Esophagus mucosa (tissue), 1 donor: ENCODE data around the gene KCNK3. TPM values are rescaled to one million over a fixed set of nuclear protein-coding genes. Genes with fewer than 3 reads are reported as not detected.

Source experiments
- ATAC-seq: fragments of 200-7000 bp; cut with Tn5 transposase; one replicate; pipeline ENCODE4 v1.9.1; 2020
- total RNA-seq: library from RNA; stranded (reverse); gene quantifications from one replicate; pipeline ENCODE4 v1.2.4, GENCODE V29; 2023
- donor health status: DM: yes; HTN: yes; CAD: no.

Gene KCNK3
- total RNA-seq, 1 donor from 2014 or later, result 0.44 TPM

DNA sequence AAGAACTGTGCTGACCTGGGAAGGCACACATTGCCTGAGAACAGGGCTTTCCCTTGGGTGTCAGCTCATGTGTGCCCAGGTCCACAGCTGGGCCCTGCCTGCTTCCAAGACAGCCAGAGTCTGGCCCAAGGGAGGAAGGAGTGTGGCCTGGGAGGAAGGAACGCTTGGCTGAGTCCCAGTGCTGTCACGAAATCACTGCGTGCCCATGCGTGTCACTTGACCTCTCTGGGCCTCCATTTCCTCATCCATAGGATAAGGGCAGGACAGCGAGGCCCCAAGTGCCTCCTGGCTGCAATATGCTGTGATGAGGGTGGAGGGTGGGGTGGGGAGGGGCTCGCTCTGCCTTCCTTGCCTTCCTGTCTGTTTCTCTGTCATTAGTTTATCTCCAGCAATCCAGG is 642 bp upstream of the KCNK3 start:
- no peak for ATAC-seq

DNA sequence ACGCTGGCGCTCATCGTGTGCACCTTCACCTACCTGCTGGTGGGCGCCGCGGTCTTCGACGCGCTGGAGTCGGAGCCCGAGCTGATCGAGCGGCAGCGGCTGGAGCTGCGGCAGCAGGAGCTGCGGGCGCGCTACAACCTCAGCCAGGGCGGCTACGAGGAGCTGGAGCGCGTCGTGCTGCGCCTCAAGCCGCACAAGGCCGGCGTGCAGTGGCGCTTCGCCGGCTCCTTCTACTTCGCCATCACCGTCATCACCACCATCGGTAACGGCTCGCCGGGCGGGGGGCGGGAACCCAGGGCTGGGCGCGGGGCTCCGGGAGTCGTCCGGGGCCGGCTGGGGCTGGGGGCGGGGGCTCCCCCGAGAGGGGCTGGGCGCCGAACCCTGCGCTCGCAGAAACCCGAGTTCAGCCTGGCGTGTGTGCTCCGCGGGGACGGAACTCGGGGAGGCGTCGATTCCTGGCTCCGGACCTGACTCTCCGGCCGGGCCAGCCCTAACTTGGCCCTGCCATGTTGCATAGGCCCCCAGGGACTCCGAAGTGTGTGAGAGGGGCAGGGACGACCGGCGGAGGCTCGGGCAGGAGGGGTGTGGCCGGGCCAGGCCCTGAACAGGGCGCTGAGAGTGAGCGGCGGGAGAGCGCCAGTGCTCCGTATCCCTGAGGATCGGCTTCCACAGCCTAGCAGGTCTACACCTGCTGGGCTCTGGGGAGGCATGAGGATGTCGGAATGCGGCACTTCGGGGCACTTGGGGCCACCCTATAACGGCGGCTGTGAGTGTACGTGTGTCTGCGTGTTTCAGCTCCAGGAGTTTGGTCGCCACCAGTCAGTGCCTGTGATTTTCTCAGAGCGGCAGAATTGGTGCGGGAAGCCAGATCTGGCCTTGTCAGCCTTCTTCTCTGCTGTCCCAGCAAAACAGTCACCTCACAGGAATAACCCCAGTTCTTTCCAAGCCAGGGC is 651 bp downstream of the KCNK3 start:
- ATAC-seq, result no peak

DNA sequence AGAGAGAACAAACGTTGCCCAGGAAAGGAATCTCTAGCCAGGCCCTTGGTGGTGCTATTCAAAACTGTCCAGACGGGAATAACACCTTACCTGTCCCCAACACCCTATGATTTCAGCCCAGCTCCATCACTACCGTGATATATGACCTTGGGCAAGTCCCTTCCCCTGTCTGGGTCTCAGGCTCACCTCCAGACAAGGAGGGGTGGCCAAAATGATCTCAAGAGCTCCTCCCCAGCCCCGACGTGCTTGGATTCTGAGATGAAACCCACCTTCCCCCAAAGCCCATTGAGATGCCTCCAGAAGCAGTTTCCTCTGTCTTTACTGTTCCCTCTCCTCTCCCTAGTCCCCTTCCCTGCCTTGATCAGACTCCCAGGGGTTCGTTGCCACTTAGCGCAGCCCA is 1.5 kb downstream of the KCNK3 start:
- ATAC-seq, result no peak

DNA sequence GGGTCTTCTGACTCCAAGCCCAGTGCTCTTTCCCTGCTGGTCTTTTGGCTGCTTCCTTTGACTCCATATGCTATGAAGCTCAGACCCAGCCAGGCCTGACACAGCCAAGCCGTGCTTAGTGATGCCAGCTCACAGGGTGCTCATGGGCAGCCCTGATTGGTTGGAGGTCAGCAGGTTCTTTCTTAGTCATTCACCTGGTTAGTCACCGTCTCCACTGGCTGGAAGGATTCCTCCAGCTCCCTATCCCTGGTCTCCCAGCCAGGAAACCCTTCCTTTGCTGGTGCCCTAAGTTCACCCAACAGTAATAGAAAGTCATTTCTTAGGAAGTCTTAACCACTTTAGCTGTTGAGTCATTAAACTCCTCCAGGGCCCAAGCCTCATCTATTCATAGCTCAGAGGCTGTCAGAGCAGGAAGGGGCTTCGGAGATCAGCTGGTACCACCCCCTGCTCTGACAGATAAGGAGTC is 3.9 kb downstream of the KCNK3 start:
- ATAC-seq, result peak; percentile 95

DNA sequence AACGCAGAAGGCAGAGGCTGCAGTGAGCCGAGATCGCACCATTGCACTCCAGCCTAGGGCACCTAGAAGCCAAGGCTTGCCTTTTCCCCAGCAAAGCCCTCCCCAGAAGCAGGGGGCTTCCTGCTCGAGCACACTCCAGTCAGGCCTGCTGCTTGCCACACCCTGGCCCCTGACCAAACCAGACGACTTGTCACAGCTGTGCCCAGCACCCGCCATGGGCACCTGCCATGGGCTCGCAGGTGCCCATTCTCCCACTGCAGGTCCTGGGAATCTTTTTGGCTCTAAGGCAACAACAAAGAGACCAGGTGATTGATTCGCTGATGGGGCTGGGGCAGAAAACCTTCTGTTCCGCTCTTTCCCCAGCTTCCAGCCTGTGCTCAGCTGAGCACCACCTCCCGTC is 4.9 kb downstream of the KCNK3 start:
- ATAC-seq, result no peak

DNA sequence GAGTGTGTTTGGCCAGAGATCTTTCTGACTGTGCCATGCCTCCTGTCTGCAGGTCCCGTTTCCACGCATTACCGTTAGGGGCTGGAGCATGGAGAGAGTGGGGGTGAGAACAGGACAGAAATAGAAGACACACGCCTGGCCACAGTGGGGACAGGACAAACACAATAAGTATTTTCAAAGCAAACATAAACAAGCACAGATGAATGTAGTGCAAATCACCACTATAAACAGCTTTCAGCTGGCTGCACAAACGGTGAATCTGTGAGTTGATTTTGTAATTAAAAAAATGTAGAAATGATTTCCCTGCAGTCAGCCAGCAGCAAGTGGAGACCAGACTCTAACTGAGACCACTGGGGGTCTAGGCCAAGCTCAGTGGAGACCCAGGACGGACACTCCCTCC is 6.8 kb downstream of the KCNK3 start:
- ATAC-seq, result no peak

DNA sequence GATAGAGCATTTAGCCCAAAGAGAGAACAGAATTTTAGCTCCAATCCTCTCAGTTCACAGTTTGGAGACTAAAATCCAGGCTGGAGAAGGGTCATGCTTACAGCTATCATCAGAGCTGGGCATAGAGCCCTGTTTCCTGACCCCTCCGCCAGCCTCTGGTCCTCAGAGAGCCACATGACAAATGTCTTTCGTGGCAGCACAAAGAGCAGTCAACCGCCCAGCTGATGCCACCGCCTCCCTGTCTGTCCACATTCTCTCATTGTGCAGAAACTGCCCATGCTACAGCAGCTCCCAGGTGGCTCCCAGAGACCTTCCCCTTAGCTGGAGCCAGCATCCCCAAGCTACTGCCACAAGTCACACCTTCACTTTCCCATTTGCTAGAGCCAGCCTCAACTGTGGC is 7.6 kb downstream of the KCNK3 start:
- no peak for ATAC-seq

DNA sequence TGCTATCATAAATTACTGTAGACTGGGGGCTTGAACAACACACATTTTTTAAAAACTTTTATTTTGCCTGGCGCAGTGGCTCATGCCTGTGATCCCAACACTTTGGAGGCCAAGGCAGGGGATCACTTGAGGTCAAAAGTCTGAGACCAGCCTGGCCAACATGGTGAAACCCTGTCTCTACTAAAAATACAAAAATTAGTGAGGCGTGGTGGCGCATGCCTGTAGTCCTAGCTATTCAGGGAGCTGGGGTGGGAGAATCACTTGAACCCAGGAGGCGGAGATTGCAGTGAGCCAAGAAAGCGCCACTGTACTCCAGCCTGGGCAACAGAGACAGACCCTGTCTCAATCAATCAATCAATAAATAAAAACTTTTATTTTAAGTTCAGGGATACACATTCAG is 9.1 kb downstream of the KCNK3 start:
- no peak for ATAC-seq

DNA sequence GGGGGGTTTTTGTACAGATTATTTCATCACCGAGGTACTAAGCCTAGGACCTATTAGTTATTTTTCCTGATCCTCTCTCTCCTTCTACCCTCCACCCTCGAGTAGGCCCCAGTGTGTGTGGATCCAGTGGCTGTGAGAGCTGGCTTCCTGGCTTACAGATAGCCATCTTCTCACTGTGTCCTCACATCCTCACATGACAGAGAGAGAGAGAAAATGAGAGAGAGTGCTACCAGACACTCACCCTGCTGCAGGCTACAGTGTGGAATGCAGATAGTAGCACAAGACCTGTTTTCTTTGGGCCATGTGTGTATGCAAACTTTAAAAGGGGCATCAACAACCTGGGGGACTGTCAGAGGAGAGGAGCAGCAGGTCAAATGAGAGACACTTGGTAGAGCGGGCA is 9.5 kb downstream of the KCNK3 start:
- no peak for ATAC-seq

DNA sequence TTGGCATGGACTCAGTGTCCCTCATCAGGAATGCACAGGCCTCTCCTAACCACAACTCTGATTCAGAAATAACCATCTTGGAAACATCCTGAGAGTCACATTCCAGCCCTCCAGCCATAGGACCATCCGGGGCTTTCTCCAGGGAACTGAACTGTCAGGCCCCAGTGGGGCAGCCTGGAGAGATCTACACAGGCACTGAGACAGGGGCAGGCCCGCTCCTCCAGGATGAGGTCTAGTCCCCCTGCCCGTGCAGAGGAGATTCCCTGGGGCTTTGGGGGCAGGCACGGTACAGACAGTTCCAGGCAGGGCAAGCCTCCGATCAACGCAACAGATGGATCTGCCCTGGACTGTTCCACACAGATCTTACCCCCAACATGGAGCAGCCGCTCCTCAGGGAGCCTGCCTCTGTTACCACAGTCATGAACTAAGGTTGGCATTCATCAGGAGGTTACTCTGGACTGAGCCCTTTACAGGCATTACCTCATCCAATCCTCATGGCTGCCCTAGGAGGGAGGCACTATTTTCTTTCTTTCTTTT is 12.0 kb downstream of the KCNK3 start:
- no peak for ATAC-seq

DNA sequence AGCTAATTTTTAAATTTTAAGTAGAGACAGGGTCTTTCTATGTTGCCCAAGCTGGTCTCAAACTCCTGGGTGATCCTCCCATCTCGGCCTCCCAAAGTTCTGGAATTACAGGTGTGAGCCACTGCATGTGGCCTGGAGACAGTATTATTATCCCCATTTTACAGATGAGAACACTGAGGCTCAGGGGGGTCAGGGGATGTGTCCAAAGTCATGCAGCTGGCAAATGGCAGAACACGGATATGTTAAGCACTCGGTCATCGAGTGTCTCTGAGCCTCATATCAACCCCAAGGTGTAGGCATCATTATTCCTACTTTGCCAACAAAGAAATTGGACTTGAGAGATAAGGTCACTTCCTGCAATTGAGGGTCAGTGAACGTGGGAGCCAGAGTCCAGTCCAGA is 12.6 kb downstream of the KCNK3 start:
- ATAC-seq, result no peak

DNA sequence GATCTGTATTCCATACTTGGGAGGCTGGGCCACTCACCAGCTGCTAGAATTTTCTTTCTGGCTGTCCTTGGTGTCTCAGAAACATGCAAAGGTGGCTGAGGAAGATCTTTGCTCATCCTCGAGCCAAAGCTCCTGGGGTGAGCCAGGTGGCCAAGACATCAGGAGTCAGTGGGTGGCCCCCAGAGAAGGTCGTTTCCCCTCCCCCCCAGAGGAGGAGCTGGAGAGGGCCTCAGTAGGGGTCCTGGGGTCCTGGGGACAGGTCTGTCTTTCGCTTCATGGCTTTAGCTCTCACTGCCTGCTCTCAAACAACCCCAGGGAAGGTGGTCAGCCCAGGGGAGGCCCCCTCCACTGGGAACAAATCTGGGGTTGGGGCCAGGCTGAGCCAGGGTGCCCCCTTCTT is 13.6 kb downstream of the KCNK3 start:
- ATAC-seq, result no peak

DNA sequence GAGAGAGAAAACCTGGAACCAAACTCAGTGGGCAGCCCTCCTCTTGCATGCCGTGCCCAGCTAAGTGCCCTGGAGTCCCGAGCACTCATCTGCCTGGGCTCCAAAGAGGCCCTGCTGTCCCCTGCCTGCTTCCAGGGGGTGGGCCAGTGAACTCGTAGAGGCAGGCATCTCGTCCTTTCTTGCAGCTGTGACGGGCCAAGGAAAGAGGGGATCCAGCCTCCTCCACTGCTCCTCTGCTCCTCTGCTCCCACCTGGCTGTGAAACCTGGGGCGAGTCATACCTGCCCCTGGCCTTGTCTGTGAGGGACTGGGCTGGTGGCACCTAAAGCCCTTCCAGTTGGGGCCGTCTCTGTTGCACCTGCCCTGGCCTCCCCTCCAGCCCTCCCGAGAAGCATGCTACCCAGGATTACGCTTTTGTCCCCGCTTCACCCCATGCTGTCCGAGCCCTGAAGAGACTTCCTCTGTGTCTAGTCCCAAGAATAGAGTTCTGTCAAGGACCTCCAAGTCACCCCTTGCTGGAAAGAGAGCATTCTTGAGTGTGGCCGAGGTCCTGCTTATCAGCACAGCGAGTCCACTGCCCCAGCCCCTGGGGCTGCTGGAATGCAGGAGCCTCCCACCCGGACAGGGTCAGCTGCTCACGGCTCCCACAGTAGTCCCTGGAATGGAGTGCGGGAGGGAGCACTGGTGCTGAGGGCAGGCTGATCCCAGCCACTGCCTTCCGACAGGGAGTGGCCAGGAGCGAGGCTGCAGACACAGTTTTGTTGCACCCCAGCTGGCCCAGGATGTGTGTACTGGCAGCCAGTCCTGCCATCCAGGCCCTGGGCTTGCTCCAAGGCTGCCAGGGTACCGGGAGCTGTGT is 14.3 kb downstream of the KCNK3 start:
- peak; percentile 6 for ATAC-seq

DNA sequence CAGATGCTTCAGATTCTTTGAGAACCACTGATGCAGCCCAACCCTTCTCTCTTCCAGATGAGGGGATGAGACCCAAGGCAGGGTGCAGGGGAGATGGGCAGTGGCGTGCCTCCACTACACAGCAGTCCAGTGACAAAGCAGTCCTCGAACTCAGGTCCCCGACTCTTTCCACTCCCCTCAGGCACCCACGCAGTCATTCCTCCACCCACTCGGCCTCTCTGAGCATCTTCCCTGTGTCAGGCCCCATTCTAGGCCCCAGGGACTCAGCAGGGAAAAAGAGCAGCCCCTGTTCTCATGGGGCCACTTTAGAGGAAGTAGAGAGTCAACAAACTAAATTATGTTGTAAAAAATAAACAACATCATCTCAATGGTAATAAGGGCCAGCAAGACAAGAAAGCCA is 15.2 kb downstream of the KCNK3 start:
- ATAC-seq, result no peak

DNA sequence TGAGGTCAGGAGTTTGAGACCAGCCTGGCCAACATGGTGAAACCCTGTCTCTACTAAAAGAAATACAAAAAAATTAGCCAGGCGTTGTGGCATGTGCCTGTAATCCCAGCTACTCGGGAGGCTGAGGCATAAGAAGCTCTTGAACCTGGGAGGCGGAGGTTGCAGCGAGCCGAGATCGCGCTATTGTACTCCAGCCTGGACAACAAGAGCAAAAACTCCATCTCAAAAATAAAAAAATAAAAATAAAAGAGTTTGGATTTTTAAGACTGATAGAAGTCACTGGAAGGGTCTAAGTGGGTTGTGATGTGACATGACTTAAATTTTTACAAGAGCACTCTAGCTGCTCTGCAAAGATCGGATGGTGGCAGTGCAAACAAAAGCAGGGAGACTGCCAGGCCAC is 15.9 kb downstream of the KCNK3 start:
- ATAC-seq, result no peak

DNA sequence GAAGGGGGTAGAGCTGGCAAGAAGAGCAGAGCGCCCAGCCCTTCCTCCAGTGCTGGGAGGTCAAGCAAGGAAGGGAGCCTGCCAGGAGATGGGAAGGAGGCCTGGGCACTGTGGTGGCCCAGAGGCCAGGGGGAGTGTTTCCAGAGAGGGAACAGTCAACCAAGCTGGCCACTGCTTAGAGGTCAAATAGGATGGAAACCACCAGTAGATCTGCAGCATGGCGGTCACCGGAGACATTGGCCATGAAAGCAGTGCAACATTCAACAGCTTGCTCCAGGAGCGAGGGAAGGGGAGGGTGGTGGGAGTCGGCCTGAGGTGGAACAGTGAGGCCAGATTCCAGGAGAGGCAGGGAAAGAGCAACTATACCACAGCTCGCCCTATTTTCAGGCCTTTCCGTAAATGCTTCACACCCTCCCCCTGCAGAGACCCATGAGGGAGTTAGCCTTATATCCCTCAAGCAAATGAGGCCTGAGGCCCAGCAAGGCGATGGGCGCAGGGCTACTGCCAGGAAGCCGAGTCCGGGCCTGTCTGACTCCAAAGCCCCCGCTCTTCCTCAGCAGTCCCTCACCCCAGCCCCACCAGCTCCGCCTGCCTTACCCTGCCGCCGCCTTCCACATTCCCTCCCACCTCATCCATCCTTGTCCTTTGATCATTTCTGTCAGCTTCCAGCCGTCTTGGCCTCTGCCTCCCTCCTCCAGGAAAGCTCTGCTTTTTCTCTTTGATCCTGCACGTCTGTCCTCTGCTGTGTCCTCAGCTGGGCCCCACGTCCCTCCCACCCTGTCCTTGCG is 17.0 kb downstream of the KCNK3 start:
- ATAC-seq, result no peak

DNA sequence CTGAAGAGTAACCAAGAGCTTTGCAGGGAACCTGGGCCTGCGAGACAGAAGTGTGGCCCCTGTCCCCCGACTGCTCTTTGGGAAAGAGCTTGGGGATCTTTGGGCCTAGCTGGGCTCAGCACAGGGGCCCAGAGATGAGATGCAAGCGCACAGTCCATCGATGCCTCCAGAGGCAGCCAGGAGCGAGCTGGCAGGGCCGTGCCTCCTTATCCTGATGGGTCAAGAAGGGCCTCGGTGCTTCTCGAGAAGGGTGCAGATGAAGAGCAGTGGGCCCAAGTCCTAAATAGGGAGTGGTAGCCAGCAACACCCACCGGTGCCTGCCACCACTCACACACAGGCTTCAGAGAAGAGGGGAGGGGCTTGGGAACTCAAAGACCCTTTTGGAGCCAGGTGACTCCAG is 17.6 kb downstream of the KCNK3 start:
- no peak for ATAC-seq

DNA sequence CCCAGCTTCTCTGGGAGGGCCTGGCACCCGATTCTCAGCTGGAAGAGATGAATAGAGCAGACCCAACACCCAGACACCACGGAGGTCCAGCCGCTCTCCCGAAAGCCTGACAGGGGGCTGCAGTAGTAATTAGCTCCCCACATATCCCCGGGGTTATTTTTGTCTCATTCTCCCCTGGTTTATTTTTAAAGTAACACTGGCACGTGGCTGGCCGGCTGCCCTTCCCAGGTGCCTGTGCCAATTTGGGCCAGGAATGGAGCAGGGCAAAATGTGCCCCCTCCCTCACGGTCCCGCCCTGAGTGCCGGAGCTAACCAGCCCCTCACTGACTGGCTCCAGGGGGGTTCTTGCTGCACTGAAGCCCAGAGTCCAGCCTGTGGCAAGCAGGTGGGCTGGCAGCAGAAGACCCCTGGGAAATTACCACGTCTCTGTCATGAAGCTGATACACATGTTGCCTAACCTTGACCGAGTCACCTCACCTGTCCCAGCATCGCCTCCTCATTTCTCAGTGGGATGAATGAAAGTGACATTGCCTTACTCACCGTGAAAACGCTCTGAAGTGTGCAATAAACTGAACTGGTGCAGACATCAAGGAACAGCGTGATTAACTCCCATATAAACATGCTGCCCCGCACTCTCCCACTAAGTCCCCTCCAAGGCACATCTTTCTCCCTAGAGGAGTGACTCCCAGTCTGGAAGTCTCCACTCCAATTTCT is 18.4 kb downstream of the KCNK3 start:
- ATAC-seq, result no peak

DNA sequence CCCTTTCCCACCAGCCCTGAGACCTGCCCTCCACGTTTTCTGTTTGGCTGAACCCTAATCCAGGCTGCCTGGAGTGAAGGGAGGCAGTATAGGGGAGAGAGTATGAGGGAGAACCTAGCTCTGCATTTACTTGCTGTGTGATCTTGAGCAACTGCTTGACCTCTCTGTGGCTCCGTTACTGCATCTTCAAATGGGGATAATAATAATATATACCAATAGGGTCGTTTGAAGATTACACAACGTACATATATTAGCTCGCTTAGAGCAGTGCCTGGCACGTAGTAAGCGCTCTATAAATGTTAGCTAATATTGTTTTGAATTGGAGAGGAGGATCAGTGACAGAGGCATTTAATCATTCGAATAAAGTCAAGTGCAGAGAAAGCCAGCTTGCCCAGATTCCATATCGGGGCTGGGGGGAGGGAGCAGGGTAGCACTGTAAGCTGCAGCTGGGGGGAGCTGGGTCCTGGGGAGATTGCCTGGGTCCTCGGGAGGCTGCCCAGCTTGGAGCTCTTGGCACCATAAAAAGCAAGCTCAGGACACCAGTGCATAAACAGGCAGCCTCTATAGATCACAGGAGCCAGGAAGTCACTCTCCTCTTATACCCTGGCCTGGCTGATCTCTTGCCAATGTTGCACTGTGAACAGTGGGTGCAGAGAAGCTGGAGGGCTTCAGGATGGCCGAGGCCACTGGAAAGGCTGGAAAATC is 19.1 kb downstream of the KCNK3 start:
- no peak for ATAC-seq

DNA sequence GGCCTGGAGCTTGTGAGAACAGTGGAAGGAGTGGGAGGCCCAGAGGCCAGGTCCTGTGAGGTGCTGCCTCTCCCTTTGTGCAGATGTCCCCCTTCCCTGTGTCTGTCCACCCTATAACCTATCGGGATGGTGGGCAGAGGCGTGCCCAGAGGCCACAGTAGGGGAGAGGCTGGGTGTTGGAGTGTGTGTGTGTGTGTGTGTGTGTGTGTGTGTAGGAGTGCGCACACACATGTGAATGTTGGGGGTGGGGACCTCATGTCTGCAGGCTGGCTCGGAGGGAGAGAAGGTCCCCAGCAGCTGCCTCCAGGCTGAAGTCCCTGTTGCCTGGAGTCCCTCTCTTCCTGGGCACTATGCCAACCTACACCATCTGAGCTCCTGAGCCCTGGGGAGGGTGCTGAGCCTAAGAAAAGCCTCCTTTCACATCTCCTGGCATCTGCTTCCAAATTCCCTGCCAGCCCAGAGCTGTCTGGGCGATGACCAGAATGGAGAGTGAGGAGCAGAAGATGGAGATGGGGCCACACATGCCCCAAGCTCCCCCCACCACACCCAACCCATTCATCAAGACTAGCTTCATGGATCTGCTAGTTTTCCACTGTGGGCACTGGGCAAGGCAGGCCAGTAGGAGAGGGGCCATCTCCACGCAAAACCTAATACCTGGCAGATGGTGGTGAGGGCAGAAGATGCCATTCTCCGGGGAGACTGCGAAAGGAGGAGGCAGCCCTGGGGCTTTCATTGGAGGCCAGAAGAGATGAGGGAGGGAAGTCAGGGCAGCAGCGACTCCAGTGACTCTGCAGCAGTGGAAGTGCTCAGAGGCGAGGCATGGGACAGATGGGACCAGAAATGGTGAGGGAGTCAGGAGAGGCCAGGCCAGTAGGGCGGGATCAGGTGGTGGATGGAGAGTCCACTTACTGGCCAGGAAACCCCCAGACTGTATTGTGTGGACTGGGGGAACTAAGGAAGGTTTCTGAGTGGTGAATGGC is 20.3 kb downstream of the KCNK3 start:
- ATAC-seq, result no peak
